Measurements from ENCODE around the gene STAG1.
"Not testable (repeated sequence)": the region's sequence is repeated elsewhere in the genome, so short reads cannot be mapped to it uniquely, and the experiment has no call there.

The STAG1 gene

DNA sequence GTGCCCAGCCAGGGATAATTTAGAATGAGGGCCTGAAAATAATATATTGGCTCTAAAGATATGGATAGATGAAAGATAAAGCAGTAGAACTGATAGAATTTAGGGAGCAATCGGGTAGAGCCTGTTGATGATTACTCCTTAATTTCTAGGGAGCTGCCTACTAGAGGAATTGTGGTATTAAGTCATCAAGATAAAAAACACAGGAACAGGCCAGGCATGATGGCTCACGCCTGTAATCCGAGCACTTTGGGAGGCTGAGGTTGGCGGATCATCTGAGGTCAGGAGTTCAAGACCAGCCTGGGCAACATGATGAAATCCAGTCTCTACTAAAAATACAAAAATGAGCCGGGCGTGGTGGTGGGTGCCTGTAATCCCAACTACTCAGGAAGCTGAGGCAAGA, 371.6 kb downstream of the STAG1 start:
- DNase-seq, result no peak

- no peak for DNase-seq
These were observed 374.2 kb downstream of the STAG1 start for GRCh38 chr3:136378011-136378410.

DNA sequence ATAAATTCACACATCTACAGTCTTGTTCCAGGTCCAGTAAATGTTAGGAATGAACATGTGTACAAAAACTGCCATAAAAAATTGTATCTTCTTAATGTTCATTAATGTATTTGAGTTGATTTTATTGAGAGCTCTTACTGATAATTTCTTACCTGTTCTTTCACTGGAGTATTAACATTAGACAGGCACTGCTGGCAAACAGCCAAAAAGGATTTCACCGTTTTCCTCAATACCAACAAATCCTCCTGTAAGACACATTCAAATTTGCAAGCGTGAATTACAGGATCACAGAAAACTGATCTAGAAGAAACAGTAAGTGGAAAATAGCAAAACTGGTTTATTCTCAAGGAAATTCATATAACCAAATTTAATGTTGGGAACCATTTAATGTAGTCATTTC, 374.7 kb downstream of the STAG1 start:
- no peak for DNase-seq

- not testable (repeated sequence) for DNase-seq
These were observed 376.4 kb downstream of the STAG1 start for GRCh38 chr3:136375800-136376199.

GRCh38 chr3:136366289-136366688, 385.9 kb downstream of the STAG1 start:
- no peak for DNase-seq

GRCh38 chr3:136353461-136353860, 398.7 kb downstream of the STAG1 start:
- DNase-seq, result no peak

DNA sequence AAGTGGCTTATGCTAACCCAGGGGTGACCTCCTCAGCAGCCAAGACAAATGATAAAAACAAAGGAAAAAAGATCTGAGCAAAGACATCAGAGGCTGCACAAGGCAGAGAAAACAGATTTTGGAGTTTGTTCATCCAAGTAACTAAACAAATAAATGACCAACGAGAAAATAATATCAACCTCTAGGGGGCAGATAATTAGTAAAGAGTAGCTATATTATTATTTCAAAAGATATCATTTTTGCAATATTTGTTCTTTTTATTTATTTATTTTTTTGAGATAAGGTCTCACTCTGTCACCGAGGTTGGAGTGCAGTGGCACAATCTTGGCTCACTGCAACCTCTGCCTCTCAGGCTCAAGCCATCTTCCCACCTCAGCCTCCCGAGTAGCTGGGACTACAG, 400.3 kb downstream of the STAG1 start:
- no peak for DNase-seq

- no peak for DNase-seq
These were observed 400.8 kb downstream of the STAG1 start for GRCh38 chr3:136351351-136351750.

DNA sequence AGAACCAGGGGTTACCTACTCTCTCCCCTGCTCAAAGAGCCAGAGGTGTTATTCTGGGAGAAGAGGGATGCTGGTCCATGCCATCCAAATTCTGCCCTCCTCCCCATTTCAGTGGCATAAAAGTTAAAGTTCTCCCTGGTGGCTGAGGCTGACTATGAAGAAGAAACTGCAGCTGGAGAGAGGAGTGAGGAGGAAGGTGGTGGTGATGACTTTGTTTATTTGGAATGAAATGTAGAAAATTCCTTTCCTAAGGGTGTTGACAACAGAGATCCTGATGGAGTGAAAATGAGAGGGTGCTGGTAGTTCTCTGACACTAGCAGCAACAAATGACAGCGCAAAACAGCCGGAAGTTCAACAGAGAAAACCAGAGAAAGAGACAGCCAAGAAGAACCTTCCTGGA, 401.6 kb downstream of the STAG1 start:
- no peak for DNase-seq

DNA sequence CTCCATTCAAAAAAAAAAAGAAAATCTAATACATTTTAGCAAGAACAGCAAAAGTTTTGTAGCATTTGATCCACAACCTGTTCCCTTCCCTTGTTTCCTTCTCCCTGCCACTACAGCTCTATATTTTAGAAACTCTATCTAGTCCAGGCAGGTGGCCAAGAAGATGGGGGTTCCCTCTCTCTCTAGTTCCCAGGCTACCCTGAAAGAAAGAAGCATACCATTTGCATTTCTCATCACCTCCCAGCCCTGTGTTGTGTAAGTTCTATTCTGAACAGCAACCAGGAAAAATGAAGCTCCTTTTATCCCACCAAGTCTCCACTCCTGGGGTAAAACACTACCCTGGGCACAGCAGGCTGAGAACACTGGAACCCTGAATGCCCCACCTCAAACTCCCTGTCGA, 402.0 kb downstream of the STAG1 start:
- no peak for DNase-seq

DNA sequence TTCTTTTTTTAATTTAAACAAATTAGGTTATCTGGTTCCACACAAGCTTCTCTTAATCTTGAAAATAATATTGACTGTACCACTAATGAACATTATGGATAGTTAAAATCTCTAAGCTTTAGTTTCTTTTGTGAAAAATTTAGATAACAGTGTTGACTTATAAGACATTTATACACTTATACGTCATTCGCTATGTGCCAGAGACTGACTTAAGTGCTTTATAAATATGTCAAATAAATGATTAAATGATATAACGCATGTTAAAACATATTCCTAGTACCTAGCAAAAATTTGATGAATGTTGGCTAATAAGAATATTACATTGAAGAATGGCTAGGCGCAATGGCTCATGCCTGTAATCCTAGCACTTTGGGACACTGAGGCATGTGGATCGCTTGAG, 405.7 kb downstream of the STAG1 start:
- no peak for DNase-seq

DNA sequence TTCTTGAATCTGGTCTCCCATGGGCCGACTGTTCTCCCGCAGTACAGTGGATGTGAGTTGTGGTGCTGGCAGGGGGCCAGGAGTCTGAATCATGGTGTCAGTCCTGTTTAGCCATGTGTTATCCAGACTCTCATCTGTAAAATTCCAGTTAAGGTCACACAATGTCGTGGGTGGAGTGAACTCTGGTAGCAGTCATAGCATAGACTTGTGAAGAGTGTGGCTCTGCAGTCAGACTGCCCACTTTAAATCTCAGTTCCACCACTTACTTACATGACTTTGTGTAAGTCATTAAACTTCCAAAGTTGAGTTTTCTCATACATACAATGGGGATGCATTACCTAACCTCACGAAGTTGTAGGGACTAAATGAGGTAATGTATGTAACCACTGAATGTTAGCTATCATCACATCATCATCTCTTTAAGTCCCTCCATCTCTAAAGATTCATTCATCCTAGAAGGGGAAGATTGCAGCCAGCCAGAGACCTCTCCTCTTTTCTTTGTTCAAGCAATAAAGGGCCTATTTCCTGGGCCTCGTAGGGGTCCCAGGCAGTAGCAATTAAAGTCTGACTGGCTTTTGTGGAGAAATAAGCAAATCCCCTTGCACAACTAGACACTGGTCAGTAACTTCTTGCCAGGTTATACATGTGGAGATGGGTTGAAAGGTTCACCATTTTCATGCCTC, 408.2 kb downstream of the STAG1 start:
- DNase-seq, result peak; percentile 0

GRCh38 chr3:136343446-136343845, 408.7 kb downstream of the STAG1 start:
- no peak for DNase-seq

- DNase-seq, result no peak
These were observed 415.7 kb downstream of the STAG1 start for GRCh38 chr3:136336329-136337100.

DNA sequence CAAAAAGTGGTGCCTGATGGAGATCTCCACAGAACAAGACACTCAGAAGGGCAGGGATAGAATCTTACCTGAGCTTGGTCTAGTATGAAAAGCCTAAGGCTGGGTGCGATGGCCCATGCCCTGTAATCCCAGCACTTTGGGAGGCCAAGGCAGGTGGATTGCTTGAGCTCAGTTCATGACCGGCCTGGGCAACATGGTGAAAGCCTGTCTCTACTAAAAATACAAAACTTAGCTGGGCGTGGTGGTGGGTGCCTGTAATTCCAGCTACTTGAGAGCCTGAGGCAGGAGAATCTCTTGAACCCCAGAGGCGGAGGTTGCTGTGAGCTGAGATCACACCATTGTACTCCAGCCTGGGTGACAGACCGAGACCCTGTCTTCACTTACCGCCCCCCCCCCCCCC, 417.5 kb downstream of the STAG1 start:
- not testable (repeated sequence) for DNase-seq

GRCh38 chr3:136334209-136334608, 418.0 kb downstream of the STAG1 start:
- no peak for DNase-seq

GRCh38 chr3:136332776-136333175, 419.4 kb downstream of the STAG1 start:
- DNase-seq, result no peak

DNA sequence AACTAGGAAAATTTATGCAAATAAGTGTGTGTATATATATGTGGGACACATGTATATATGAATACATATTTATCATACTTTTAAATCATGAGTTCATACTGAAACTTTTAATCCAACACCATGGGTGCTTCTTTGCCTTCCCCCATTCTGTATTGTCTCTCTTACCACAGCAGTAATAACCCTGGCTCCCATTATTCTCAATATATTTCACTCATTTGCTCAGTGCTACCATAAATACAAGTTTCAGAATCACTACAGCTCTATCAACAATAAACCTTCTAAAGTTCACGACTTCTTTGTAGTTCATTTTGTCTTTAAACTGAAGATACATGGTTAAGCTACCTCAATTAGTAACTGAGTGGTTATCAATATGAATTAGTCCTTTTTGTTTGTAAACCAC, 419.9 kb downstream of the STAG1 start:
- no peak for DNase-seq

DNA sequence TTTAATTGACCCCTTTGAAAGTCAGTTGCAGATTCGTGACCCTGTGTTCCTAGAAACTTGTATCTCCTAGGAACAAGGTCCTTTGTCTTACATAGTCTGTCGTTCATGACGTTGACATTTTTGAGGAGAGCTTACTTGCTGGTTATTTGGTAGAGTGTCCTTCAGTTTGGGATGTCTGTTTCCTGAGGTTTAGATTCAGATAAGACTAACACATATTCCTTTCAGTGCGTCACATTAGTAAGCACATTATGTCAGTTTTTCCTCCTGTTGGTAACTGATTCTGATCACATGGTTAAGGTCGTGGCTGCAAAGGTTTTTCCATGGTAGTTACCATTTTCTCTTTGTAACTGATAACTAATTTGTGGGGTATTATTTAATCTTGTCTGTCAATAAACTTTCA, 421.3 kb downstream of the STAG1 start:
- no peak for DNase-seq

GRCh38 chr3:136329593-136329992, 422.6 kb downstream of the STAG1 start:
- no peak for DNase-seq

- DNase-seq, result no peak
These were observed 424.5 kb downstream of the STAG1 start for GRCh38 chr3:136327671-136328070.

- DNase-seq, result no peak
These were observed 425.9 kb downstream of the STAG1 start for GRCh38 chr3:136326316-136326715.

GRCh38 chr3:136311968-136312367, 440.2 kb downstream of the STAG1 start:
- no peak for DNase-seq

DNA sequence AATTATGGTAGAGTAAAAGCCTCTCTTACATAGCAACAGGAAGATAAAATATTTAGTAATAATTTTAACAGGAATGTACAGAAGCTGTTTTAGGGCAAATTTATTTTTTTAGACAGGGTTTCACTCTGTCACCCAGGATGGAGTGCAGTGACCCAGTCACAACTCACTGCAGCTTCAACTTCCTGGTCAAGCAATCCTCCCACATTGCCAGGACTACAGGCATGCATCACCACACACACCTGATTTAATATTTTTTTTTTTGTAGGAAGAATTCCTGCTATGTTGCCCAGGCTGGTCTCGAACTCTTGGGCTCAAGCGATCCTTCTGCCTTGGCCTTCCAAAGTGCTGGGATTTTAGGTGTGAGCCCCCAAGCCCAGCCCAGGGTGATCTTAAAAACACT, 440.9 kb downstream of the STAG1 start:
- DNase-seq, result no peak

GRCh38 chr3:136305879-136306278, 446.3 kb downstream of the STAG1 start:
- DNase-seq, result no peak

Data from NCI-H1417 treated with DMSO at 0.1 percent for 48 hours (cell line).